ENCODE measurements around the gene ARF1.

GRCh38 chr1:228060458-228061190, 21.9 kb upstream of the ARF1 start:
- TF ChIP-seq, protein P1, sequence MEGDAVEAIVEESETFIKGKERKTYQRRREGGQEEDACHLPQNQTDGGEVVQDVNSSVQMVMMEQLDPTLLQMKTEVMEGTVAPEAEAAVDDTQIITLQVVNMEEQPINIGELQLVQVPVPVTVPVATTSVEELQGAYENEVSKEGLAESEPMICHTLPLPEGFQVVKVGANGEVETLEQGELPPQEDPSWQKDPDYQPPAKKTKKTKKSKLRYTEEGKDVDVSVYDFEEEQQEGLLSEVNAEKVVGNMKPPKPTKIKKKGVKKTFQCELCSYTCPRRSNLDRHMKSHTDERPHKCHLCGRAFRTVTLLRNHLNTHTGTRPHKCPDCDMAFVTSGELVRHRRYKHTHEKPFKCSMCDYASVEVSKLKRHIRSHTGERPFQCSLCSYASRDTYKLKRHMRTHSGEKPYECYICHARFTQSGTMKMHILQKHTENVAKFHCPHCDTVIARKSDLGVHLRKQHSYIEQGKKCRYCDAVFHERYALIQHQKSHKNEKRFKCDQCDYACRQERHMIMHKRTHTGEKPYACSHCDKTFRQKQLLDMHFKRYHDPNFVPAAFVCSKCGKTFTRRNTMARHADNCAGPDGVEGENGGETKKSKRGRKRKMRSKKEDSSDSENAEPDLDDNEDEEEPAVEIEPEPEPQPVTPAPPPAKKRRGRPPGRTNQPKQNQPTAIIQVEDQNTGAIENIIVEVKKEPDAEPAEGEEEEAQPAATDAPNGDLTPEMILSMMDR (conservative IDR thresholded peaks at IDR 0.05 in 1 of 2, IDR thresholded peaks at IDR 0.05 in 1 of 2; ENCODE audit: extremely low read depth in 1 of 2, insufficient read depth in 1 of 2, low read depth in 1 of 2, low read length in 2 of 2): no peak
- no peak for TF ChIP-seq EZH2 (IDR thresholded peaks at IDR 0.05; ENCODE audit: borderline replicate concordance, low read length)
